Measurements from ENCODE around the gene SCNN1B.
"Not testable (repeated sequence)": the region's sequence is repeated elsewhere in the genome, so short reads cannot be mapped to it uniquely, and the experiment has no call there.

The SCNN1B gene

GRCh38 chr16:23368469-23368868, 66.4 kb downstream of the SCNN1B start:
- H3K36me3 Mint-ChIP-seq (ENCODE audit: low read depth): no peaks in the 10 kb centered on the region
- H3K9me3 Mint-ChIP-seq: no peaks in the 10 kb centered on the region
- H3K4me3 Mint-ChIP-seq: no peak overlapping the region
- H3K27me3 Mint-ChIP-seq: no peaks in the 10 kb centered on the region
- H3K4me1 Mint-ChIP-seq (ENCODE audit: low read depth): peaks cover 10% of the 10 kb centered on the region
- no peak overlapping the region for H3K27ac Mint-ChIP-seq

- H3K9me3 Mint-ChIP-seq: no peaks in the 10 kb centered on the region
- no peak overlapping the region for H3K27ac Mint-ChIP-seq
- no peaks in the 10 kb centered on the region for H3K36me3 Mint-ChIP-seq (ENCODE audit: low read depth)
- H3K27me3 Mint-ChIP-seq: no peaks in the 10 kb centered on the region
- H3K4me3 Mint-ChIP-seq: no peak overlapping the region
- peaks cover 10% of the 10 kb centered on the region for H3K4me1 Mint-ChIP-seq (ENCODE audit: low read depth)
Measured at GRCh38 chr16:23369416-23369815, 67.3 kb downstream of the SCNN1B start.

- Mint-ChIP-seq H3K9me3 (no peaks in the 10 kb centered on the region), H3K36me3 (ENCODE audit: low read depth) (no peaks in the 10 kb centered on the region), H3K4me1 (ENCODE audit: low read depth) (no peaks in the 10 kb centered on the region), H3K27ac (no peak overlapping the region), H3K4me3 (no peak overlapping the region), H3K27me3 (no peaks in the 10 kb centered on the region)
Measured at GRCh38 chr16:23371368-23371767, 69.3 kb downstream of the SCNN1B start.

- Mint-ChIP-seq H3K9me3 (no peaks in the 10 kb centered on the region), H3K27ac (no peak overlapping the region), H3K36me3 (ENCODE audit: low read depth) (no peaks in the 10 kb centered on the region), H3K4me3 (no peak overlapping the region), H3K27me3 (no peaks in the 10 kb centered on the region), H3K4me1 (ENCODE audit: low read depth) (no peaks in the 10 kb centered on the region)
Measured at GRCh38 chr16:23373436-23374219, 71.5 kb downstream of the SCNN1B start.

- H3K36me3 Mint-ChIP-seq (ENCODE audit: low read depth): no peaks in the 10 kb centered on the region
- H3K27me3 Mint-ChIP-seq: no peaks in the 10 kb centered on the region
- H3K27ac Mint-ChIP-seq: no peak overlapping the region
- H3K4me3 Mint-ChIP-seq: no peak overlapping the region
- no peaks in the 10 kb centered on the region for H3K9me3 Mint-ChIP-seq
- no peaks in the 10 kb centered on the region for H3K4me1 Mint-ChIP-seq (ENCODE audit: low read depth)
Measured at GRCh38 chr16:23374721-23375510, 72.8 kb downstream of the SCNN1B start.

- Mint-ChIP-seq H3K27ac (no peak overlapping the region), H3K27me3 (no peaks in the 10 kb centered on the region), H3K9me3 (no peaks in the 10 kb centered on the region), H3K36me3 (ENCODE audit: low read depth) (no peaks in the 10 kb centered on the region), H3K4me1 (ENCODE audit: low read depth) (no peaks in the 10 kb centered on the region), H3K4me3 (no peak overlapping the region)
Measured at GRCh38 chr16:23375643-23376042, 73.5 kb downstream of the SCNN1B start.

- Mint-ChIP-seq H3K4me1 (ENCODE audit: low read depth) (no peaks in the 10 kb centered on the region), H3K27ac (no peak overlapping the region), H3K36me3 (ENCODE audit: low read depth) (no peaks in the 10 kb centered on the region), H3K4me3 (no peak overlapping the region), H3K27me3 (no peaks in the 10 kb centered on the region), H3K9me3 (no peaks in the 10 kb centered on the region)
Measured at GRCh38 chr16:23377071-23377931, 75.2 kb downstream of the SCNN1B start.

GRCh38 chr16:23378256-23378655, 76.2 kb downstream of the SCNN1B start:
- Mint-ChIP-seq H3K9me3 (no peaks in the 10 kb centered on the region), H3K27ac (no peak overlapping the region), H3K4me1 (ENCODE audit: low read depth) (no peaks in the 10 kb centered on the region), H3K4me3 (no peak overlapping the region), H3K27me3 (no peaks in the 10 kb centered on the region), H3K36me3 (ENCODE audit: low read depth) (no peaks in the 10 kb centered on the region)

- no peaks in the 10 kb centered on the region for H3K4me1 Mint-ChIP-seq (ENCODE audit: low read depth)
- H3K27ac Mint-ChIP-seq: no peak overlapping the region
- H3K9me3 Mint-ChIP-seq: no peaks in the 10 kb centered on the region
- no peaks in the 10 kb centered on the region for H3K36me3 Mint-ChIP-seq (ENCODE audit: low read depth)
- no peak overlapping the region for H3K4me3 Mint-ChIP-seq
- H3K27me3 Mint-ChIP-seq: no peaks in the 10 kb centered on the region
Measured at GRCh38 chr16:23378921-23379320, 76.8 kb downstream of the SCNN1B start.

GRCh38 chr16:23379707-23380106, 77.6 kb downstream of the SCNN1B start:
- H3K27ac Mint-ChIP-seq: no peak overlapping the region
- no peaks in the 10 kb centered on the region for H3K36me3 Mint-ChIP-seq (ENCODE audit: low read depth)
- no peaks in the 10 kb centered on the region for H3K4me1 Mint-ChIP-seq (ENCODE audit: low read depth)
- H3K4me3 Mint-ChIP-seq: no peak overlapping the region
- no peaks in the 10 kb centered on the region for H3K27me3 Mint-ChIP-seq
- H3K9me3 Mint-ChIP-seq: no peaks in the 10 kb centered on the region

GRCh38 chr16:23380501-23380951, 78.4 kb downstream of the SCNN1B start:
- H3K4me3 Mint-ChIP-seq: no peak overlapping the region
- H3K4me1 Mint-ChIP-seq (ENCODE audit: low read depth): no peaks in the 10 kb centered on the region
- H3K27ac Mint-ChIP-seq: no peak overlapping the region
- no peaks in the 10 kb centered on the region for H3K9me3 Mint-ChIP-seq
- no peaks in the 10 kb centered on the region for H3K27me3 Mint-ChIP-seq
- no peaks in the 10 kb centered on the region for H3K36me3 Mint-ChIP-seq (ENCODE audit: low read depth)

GRCh38 chr16:23381702-23382101, 79.6 kb downstream of the SCNN1B start:
- H3K4me1 Mint-ChIP-seq (ENCODE audit: low read depth); H3K9me3 Mint-ChIP-seq; H3K36me3 Mint-ChIP-seq (ENCODE audit: low read depth); H3K27me3 Mint-ChIP-seq; H3K4me3 Mint-ChIP-seq; H3K27ac Mint-ChIP-seq: not testable (repeated sequence)

- no peaks in the 10 kb centered on the region for H3K4me1 Mint-ChIP-seq (ENCODE audit: low read depth)
- H3K27ac Mint-ChIP-seq: no peak overlapping the region
- no peaks in the 10 kb centered on the region for H3K9me3 Mint-ChIP-seq
- no peaks in the 10 kb centered on the region for H3K27me3 Mint-ChIP-seq
- H3K4me3 Mint-ChIP-seq: no peak overlapping the region
- no peaks in the 10 kb centered on the region for H3K36me3 Mint-ChIP-seq (ENCODE audit: low read depth)
Measured at GRCh38 chr16:23382279-23382678, 80.2 kb downstream of the SCNN1B start.

GRCh38 chr16:23383881-23384280, 81.8 kb downstream of the SCNN1B start:
- H3K4me1 Mint-ChIP-seq (ENCODE audit: low read depth): no peaks in the 10 kb centered on the region
- no peaks in the 10 kb centered on the region for H3K27me3 Mint-ChIP-seq
- peaks cover 4% of the 10 kb centered on the region for H3K36me3 Mint-ChIP-seq (ENCODE audit: low read depth)
- no peaks in the 10 kb centered on the region for H3K9me3 Mint-ChIP-seq
- H3K4me3 Mint-ChIP-seq: no peak overlapping the region
- H3K27ac Mint-ChIP-seq: no peak overlapping the region

- Mint-ChIP-seq H3K36me3 (ENCODE audit: low read depth) (peaks cover 13% of the 10 kb centered on the region), H3K9me3 (no peaks in the 10 kb centered on the region), H3K4me3 (no peak overlapping the region), H3K27ac (no peak overlapping the region), H3K4me1 (ENCODE audit: low read depth) (no peaks in the 10 kb centered on the region), H3K27me3 (no peaks in the 10 kb centered on the region)
Measured at GRCh38 chr16:23384878-23385277, 82.8 kb downstream of the SCNN1B start.
